HG02759 (cell line): ENCODE results near the gene BRD1.
"Not testable (repeated sequence)": the region's sequence is repeated elsewhere in the genome, so short reads cannot be mapped to it uniquely, and the experiment has no call there.

Source experiments
- ATAC-seq: cut with Tn5 transposase; IDR thresholded peaks from one replicate; pipeline ENCODE4 v1.9.1; 2021; ENCODE audit warnings: mild to moderate bottlenecking, moderate library complexity; ENCODE audit not compliant: unreplicated experiment

The BRD1 gene

GRCh38 chr22:49853981-49854831, 26.5 kb upstream of the BRD1 start:
- peak; percentile 28 for ATAC-seq

GRCh38 chr22:49852898-49853894, 25.5 kb upstream of the BRD1 start, which contains the start of gene ZBED4:
ZBED4 (plus strand) TSS chr22:49853844; CDS start chr22:49883663, 29,819 bp downstream.
- peak; percentile 80 for ATAC-seq

GRCh38 chr22:49852568-49852897, 24.9 kb upstream of the BRD1 start:
- not testable (repeated sequence) for ATAC-seq

- no peak for ATAC-seq
These were observed 23.5 kb upstream of the BRD1 start for GRCh38 chr22:49850959-49851802.

GRCh38 chr22:49850021-49850911, 22.6 kb upstream of the BRD1 start:
- ATAC-seq, result no peak

- ATAC-seq, result no peak
These were observed 21.7 kb upstream of the BRD1 start for GRCh38 chr22:49849161-49850020.

- ATAC-seq, result no peak
These were observed 21.1 kb upstream of the BRD1 start for GRCh38 chr22:49848690-49849160.

- no peak for ATAC-seq
These were observed 20.3 kb upstream of the BRD1 start for GRCh38 chr22:49847751-49848689.

GRCh38 chr22:49845666-49846459, 18.2 kb upstream of the BRD1 start:
- no peak for ATAC-seq

GRCh38 chr22:49845241-49845640, 17.6 kb upstream of the BRD1 start:
- ATAC-seq, result no peak

GRCh38 chr22:49838771-49839717, 11.4 kb upstream of the BRD1 start:
- ATAC-seq, result no peak

- ATAC-seq, result no peak
These were observed 5.8 kb upstream of the BRD1 start for GRCh38 chr22:49833340-49834007.

GRCh38 chr22:49829044-49829853, 1.6 kb upstream of the BRD1 start:
- no peak for ATAC-seq

- ATAC-seq, result no peak
These were observed 909 bp upstream of the BRD1 start for GRCh38 chr22:49828599-49828965.
